PC-3 (cell line): ENCODE results near the gene GAS2.

Experiments used
- CTCF ChIP-seq: fragments of 300-600 bp; sonication (generic); conservative IDR thresholded peaks from 2 replicates; pipeline ENCODE4 v1.5.1; 2017; ENCODE audit warnings: antibody characterized with exemption, low read depth, mild to moderate bottlenecking, low read length
- EZH2 ChIP-seq: fragments of 300-600 bp; sonication (generic); IDR thresholded peaks from one replicate; pipeline ENCODE4 v1.6.1; 2017; ENCODE audit warnings: antibody characterized with exemption, mild to moderate bottlenecking, low read length; ENCODE audit not compliant: unreplicated experiment
- EZH2phosphoT487 ChIP-seq: fragments of 300-600 bp; sonication (generic); IDR thresholded peaks from 2 replicates; pipeline ENCODE4 v1.6.1; 2018; ENCODE audit warnings: mild to moderate bottlenecking, antibody characterized with exemption, low read length, borderline replicate concordance

GRCh38 chr11:22690871-22691270 is 24.5 kb downstream of the GAS2 start:
- no peak for TF ChIP-seq EZH2
- no peak for TF ChIP-seq CTCF
- no peak for TF ChIP-seq EZH2phosphoT487
